NCI-H2107 (cell line): ENCODE results near the gene DEF6.
A peak's percentile ranks its signal among the peaks of the same experiment; 100 is the strongest.

Experiments
- DNase-seq: peaks from one replicate; lab custom pipeline; 2025; lab: John Stamatoyannopoulos, UW

Gene DEF6, protein sequence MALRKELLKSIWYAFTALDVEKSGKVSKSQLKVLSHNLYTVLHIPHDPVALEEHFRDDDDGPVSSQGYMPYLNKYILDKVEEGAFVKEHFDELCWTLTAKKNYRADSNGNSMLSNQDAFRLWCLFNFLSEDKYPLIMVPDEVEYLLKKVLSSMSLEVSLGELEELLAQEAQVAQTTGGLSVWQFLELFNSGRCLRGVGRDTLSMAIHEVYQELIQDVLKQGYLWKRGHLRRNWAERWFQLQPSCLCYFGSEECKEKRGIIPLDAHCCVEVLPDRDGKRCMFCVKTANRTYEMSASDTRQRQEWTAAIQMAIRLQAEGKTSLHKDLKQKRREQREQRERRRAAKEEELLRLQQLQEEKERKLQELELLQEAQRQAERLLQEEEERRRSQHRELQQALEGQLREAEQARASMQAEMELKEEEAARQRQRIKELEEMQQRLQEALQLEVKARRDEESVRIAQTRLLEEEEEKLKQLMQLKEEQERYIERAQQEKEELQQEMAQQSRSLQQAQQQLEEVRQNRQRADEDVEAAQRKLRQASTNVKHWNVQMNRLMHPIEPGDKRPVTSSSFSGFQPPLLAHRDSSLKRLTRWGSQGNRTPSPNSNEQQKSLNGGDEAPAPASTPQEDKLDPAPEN

DNA sequence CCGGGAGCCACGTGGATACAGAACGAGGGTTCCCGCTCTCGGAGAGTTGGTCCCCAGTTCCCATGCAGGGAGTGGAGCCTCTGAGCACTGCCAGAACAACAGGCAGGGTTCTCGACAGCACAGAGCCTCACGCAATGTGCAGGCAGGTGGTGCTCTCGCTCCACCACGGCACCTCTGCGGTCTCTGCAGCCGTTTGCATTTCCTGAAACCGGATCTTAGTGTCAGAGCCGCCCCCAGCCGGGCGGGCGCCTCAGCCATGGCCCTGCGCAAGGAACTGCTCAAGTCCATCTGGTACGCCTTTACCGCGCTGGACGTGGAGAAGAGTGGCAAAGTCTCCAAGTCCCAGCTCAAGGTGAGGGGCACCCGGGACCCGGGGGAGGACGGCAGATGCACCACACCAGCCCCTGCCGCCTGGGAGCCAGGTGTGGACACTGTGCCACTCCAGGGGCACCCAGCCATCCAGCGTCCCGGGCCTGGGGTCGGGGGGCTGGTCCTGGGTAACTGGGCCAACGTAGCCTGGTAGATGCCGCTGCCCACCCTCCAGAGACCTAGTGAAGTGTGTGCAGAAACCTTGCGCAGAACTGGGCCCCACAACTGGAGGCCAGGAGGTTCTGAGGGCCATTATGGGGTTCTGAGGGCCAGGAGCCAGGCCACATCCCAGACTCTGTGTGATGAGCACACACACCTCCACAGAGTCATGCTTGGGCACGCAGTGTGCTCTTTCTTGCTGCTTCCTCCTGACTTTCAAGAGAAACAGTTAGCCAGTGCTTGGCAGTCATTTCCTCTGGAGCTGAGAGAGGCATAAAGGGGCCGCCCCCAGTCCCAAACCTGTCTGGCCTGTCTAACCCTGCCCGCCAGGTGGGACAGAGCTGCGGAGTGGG, at the start of gene DEF6:
TSS of gene DEF6 (plus strand) at position 218 of the 881 bp plus-strand sequence. CDS start at position 257, 39 bp downstream.
- peak; percentile 74 for DNase-seq

DNA sequence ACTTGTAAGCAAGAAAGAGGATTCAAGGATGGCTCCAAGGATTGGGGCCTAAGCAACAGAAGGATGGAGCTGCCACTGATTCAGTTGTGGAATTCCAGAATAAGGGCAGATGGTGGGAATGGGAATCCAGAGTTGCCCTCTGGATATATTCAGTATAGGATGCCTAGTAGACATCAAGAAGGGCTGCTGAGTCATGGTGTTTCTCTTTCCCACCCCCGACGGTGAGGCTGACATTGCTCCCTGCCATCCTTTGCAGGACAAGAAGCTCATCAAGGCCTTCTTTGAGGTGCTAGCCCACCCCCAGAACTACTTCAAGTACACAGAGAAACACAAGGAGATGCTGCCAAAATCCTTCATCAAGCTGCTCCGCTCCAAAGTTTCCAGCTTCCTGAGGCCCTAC, 49.3 kb upstream of the DEF6 start:
- no peak for DNase-seq

DNA sequence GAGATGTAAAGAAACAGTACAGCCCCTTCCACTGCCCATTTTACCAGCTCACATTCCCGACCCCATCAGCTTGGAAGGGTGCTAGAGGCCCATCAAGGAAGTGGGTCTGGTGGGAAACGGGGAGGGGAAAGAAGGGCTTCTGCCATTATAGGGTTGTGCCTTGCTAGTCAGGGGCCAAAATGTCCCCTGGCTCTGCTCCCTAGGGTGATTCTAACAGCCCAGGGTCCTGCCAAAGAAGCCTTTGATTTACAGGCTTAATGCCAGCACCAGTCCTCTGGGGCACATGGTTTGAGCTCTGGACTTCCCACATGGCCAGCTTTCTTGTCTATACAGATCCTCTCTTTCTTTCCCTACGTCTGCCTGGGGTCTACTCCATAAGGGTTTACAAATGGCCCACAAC, 48.7 kb upstream of the DEF6 start:
- no peak for DNase-seq

DNA sequence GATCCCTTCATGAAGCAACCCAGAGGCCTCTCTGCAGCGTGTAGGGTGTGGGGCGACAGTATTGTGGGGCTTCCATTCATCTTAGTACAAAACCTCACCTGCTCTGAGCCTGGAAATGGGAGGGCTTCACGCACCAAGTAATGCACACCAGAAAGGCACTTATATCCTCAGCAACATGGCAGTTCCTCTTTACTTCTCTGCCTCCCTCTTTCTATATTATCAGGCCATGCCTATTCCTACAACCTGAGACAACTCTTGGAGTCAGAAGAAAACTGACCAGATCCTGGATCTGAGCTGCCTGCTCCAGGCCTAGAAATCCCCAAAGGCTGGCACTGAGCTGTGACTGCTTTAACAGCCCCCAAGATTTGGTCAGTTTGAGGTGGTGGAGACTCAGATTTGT, 45.7 kb upstream of the DEF6 start:
- no peak for DNase-seq

DNA sequence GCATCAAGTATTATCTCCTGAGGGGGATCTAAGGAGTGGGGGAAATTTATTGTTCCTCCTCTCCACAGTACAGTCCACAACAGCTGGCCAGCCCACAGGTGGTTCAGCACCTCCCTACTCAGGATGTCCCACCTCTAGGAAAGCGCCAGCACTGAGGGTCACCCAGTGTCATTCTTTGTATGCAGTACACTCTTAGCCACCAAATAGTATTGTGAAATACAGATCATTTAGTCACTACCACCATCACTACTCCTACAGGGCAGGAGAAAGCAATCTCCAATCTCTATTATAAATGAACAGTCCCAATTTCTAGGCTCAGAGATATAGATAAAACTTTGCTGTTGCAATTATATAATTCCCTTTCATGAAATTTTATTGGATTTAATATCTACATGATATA, 44.4 kb upstream of the DEF6 start:
- DNase-seq, result no peak

DNA sequence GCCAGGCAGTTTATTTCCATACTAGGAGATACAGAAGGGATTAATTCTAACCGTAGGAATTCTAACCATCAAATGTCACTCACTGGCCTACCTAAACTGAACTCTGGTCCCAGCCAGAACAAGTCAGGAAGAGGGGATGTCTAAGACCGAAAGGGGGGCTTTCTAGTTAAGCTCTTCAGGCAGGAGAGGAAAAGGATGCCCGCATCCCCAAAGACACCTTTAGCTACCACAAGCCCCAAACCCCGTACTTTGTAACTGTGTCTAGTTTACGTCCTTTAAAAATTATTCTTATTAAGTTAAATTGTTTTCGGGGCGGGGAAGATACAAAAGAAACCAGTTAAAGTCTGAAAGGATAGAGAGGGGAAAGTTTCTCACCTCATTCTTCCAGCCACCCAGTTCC, 39.3 kb upstream of the DEF6 start:
- no peak for DNase-seq

DNA sequence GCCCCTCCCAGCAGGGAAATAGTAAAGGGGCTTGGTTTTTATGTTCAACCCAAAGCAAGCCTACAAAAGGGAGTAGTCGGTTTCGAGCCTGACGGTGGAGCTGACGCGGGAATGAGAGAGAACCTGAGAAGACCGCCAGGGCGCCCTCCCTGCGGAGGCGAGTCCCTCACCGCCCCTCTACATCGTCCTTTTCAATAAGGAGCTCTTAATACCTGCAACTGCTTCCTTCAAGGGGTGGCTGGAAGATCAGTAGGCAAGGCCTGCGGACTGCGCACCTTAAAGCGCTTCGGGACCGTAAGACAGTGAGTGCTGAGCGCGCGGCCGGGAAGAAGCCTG, 38.8 kb upstream of the DEF6 start:
- no peak for DNase-seq

DNA sequence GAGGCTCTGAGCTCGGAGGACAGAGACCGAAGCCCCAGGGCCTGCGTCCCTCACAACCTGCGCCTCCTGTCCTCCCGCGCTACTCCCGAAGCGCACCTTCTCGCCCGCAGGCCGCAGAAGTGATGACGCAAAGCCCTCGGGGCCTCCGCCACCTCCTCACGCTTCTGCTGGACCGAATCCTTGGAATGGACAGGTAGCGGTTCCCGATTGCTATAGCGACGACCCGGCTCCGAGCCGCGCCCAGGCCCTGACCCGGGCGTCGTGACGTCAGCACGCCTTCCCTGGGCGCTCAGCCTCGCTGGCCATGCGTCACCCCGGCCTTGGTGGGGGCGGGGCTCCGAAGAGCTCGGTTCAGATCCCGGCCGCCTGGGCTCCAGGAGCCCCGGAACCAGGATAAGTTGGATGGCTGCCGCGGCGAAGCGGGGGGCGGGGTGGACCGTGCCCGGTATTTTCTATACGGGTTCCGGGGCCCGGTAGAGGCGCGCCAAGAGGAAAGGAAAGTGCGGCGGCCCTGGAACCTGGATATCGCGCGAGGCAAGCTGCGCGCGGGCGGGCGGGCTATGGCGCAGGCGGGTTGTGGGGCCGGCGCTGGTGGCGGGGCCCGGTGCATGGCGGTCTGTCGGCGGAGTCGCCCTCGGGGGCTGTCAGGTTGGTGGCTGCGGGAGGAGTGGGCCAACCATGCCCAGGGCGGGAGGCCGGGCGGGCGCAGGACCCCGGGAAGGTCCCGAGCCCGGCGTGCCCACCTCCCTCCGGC, 38.2 kb upstream of the DEF6 start, which contains the start of gene ZNF76:
TSS of gene ZNF76 (plus strand) at position 542 of the 754 bp plus-strand sequence. CDS start 21,417 bp downstream, outside the sequence.
- DNase-seq, result peak; percentile 86

DNA sequence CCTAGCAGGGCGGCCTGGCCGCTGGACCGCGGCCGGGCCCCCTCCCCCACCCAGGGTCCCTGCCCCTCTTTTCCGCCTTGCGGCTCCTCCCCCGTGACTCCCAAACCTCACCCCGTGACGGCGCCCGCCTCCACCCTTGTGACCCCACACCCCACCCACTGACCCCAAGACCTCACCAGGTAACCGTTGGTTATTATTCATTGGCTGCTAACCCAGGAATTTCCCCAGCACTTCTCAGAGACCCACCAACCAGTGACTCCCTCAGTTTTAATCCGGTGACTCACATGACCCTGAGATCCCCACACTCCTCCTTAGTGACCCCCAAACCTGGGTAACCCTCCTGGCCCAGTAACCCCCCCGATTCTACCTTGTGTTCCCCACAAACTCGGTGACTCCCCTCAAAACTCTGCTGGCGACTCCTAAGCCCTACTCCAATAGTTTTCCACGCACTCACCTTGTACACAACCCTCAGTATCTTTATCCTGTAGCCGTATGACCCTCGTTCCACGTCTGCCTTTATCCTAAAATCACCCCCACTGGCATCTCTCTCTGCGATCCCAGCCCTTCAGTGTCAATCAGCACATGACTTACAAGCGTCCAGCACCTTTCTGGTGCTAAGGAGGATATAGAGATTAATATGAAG, 37.5 kb upstream of the DEF6 start:
- DNase-seq, result no peak

DNA sequence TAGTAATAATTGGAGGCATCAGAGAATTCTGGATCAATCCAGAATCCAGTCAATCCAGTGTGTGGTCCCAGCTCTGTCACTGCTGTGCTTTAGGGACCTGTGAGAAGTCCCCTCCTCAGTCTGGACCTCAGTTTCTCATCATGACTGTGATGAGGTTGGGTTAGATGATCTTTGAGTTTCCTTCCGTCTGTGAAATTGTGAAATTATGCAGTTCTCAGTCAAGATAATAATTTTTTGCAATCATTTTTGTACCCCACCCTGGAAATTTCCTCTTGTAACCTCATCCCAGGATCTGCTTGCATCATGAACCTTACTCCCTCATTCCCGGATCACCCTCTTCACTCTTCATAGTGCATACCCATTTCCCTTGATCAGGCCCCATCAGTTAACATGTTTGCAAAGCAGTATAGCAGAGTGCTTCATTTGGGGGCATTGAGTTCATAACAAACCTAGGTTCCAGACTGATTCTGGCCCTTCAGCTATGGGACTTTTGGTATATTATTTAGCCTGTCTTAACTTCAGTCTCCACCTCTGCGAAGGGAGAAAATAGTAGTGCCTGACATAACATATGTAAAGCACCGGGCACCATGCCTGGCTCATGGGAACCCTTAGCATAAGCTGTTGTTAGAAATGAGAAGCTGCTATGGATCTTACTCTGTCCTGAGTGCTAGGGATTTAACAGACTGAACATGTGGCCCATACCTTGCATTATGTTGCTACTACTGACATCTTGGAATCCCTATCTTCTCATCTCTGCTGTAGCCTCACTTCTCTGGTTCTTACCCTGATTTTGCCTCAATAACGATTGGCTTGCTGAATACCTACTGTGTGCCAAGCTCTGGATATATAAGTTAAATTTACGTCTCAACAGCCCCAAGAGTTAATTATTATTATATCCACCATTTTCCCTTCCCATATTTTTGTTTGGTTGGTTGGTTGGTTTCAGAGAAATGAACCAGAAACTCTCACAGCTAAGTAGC, 36.7 kb upstream of the DEF6 start:
- no peak for DNase-seq

DNA sequence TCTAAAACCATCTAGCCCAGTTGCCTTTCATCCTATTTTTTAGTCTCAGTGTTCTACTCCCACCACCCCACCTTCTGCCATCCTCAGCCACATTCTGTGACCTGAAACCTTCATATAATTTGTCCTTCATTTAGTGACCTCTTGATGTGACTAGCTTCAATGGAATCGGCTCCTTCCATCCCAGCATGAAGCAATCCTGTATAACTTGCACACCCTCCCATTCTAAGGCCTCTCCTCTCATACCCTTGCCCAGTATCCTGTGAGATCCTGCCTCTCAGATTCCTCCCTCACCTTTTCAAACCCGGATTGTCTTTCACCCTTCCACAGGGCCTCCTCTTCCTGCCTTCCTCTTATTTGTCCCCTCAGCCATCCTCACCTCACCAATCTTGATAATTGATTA, 35.0 kb upstream of the DEF6 start:
- no peak for DNase-seq

DNA sequence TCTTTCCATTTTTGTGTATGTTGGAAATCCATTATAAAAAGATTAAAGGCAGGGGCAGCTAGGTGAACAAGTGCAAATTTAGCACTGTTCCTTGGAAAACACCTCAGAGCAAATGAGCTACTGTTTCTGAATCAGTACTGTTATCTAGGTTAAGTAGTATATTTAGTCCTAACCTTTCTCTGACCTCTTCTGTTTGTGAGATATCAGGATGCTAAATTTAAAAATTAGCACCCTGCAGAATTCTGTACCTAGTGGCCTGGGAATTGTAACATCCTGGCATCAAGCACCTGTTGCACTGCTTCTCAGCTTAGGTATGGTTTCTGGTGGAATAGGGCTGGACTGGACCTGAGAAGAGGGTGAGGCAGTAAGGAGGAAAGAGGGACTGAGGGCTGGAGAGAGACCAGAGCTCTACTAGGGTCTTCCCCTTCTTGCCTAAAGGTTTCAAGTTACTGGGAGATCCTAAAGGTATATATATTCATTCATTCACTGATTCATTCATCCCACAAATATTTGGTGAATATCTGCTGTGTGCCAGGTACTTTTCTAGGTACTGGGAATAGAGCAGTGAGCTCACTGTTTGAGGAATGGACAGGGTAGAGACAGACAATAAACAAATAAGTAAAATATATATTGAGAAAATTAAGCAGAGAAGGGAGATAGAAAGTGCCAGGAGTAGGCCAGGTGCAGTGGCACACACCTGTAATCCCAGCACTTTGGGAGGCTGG, 32.9 kb upstream of the DEF6 start:
- DNase-seq, result no peak

DNA sequence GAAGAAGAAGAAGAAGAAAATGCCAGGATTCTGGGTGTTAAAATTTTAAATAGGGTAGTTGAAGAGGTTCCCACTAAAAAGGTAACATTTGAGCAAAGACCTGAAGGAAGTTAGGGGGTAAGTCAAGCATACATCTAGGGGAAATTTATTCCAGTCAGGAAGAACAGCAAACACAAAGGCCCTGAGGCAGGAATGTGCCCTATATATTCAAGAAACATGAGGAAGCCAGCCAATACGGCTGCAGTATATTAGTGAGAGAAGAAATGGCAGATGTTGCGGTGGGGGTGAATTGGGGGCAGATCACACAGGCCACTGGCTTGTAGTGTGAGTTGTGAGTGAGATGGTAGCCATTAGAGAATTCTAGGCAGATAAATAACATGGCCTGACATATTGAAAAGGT, 32.1 kb upstream of the DEF6 start:
- no peak for DNase-seq

DNA sequence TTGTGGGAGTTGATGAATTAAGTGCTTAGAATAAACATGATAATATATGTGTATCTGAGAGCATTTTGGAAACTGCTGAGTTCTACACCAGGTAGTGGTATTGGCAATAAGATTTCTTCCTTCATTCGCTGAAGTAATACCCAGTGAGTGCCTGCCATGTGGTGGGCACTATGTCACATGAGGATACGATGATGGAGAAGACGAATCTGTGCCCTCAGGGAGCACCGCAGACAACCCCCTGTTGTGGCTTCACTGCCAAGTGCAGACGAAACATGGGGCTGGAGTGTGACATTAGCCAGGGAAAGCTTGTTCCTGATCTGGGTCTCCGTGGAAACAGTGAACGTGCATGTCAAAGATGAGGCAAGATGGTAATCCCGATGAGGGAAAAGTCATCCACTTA, 30.2 kb upstream of the DEF6 start:
- DNase-seq, result no peak

DNA sequence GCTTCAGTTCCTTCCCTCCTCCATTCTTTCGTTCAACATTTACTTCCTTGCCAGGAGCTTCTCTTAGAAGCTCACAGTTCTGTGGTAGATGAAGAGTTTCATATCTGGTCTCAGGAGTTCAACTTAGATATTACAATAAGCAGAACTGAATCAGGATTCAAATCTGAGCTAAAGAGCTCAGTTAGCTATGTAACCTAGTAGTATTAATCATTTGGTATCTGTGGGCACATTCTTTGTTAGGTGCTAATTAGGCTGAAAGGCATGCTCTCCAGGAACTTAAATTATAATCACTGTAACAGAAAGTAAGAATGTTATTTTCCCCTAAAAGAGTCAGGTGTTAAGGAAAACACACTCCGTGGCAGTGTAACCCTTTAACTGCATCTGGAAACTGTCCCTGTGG, 29.7 kb upstream of the DEF6 start:
- DNase-seq, result no peak

DNA sequence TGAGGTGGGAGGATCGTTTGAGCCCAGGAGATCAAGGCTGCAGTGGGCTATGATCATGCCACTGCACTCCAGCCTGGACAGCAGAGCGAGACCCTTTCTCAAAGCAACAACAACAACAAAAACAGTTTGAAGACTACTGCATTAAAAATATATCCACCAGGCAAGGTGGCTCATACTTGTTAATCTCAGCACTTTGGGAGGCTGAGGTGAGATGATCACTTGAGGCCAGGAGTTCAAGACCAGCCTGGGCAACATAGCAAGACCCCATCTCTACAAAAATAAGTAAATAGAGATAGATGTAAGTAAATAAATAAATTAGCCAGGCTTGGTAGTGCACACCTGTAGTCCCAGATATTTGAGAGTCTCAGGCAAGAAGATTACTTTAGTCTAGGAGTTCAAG, 25.6 kb upstream of the DEF6 start:
- DNase-seq, result no peak

DNA sequence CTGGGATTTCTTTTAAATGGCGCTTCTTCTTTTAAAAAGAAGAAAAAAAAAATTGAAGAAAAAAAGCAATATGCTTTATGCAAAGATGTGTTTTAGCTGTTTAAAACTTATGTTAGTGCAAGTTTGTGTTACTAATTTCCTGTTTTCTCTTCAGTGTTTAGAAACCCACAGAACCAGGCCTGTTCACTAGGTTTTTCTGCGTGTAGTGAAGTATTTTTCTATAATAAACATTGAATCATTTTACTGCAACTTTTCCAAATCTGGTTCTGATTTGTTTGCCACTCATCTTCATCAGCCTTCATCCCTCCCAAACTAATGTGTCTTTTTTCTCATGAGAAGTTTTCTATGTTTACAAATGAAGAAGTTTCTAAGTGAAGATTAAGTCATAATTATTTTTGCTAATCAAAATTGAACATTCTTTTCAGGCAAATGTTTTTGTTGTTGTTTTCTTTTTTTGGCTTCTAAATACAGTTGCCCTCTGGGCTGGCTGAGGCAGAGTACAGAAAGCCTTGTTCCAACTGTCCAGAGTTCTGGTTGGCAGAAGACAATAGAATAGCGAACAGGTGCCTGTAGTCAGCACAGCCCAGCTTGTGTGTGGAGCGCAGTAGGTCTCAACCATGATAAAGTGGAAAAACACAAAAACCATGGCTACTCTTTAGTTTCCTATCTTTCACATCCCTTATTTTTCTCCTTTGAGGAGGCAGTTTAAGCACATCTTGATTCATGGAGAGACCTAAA, 23.6 kb upstream of the DEF6 start:
- DNase-seq, result no peak

DNA sequence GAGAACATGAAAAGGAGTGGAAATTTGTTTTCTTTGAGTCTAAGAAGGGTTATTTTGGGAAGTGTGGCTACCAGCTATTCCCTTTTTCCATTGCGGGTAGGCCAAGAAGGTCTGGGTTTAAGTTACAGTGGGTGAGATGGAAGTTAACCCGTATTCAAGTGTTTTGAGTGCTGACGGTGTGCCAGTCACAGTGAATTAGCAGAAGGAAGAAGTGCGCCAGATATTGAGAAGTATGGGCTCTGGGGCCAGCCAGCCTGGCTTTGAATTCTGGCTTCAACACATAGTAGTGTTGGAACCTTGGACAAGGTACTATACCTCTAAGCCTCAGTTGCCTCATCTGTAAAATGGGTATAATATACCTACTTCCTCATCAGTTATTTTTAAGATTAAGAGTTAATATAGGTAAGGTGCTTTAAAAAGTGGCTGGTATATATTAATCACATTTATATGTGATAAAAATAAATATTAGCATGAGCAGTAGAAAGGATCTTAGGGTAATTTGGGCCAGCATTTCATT, 21.8 kb upstream of the DEF6 start:
- no peak for DNase-seq

DNA sequence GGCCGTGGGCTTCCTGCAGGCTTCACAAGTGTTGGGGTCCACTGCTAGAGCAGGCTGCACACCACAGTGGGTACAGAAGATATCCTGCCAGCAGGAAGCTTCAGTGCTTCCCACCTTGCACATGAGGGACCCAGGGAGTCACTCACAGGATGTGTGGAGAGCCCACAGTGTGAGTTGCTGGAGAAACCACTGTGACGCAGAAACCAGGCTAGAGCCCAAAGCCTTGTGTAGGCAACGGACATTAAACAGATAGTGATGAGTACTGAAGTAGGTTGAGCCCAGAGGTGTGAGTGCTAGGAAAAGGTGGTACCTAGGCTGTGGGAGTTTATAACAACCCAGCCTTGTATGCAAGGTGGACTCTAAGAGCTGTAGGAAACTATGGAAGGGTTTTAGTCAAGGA, 18.9 kb upstream of the DEF6 start:
- DNase-seq, result no peak
